ENCODE measurements around the gene AMH. TPM values are rescaled to one million over a fixed set of nuclear protein-coding genes. Genes with fewer than 3 reads are reported as not detected.

The AMH gene
- total RNA-seq, 6 donors from 2014 or later, result 1.1 to 6.3 (median 3.2) TPM

GRCh38 chr19:2223959-2224358, 25.2 kb upstream of the AMH start:
- Histone ChIP-seq H3K27ac (no peak overlapping the region), H3K27me3 (no peaks in the 10 kb centered on the region), H3K36me3 (peaks cover 33 to 100% (median 95%) of the 10 kb centered on the region in 4 donors), H3K9me3 (no peaks in the 10 kb centered on the region), H3K4me1 (no peaks in the 10 kb centered on the region), H3K4me3 (no peak overlapping the region)
- DNase-seq (peak in 1 of 2 donors; percentile 58), ATAC-seq (ENCODE audit: low FRiP score in 2 of 2) (no peak)
- TF ChIP-seq POLR2A (IDR thresholded peaks at IDR 0.05), result no peak
- WGBS, 2 donors, result 88 to 95% methylated on average over 14 of the region's 14 CpGs

- peaks cover 32 to 100% (median 96%) of the 10 kb centered on the region in 4 donors for H3K36me3 ChIP-seq
- 90 to 93% methylated on average over 12 to 13 of the region's 13 CpGs for WGBS, 2 donors
- ATAC-seq (ENCODE audit: low FRiP score in 2 of 2), result no peak
These were observed 24.3 kb upstream of the AMH start for GRCh38 chr19:2224754-2225349.

GRCh38 chr19:2225415-2226050, 23.6 kb upstream of the AMH start:
- peaks cover 34 to 100% (median 96%) of the 10 kb centered on the region in 4 donors for H3K36me3 ChIP-seq
- WGBS, 2 donors, result 95 to 99% methylated on average over 25 to 32 of the region's 32 CpGs

More at GRCh38 chr19:2224754-2225349, 24.3 kb upstream of the AMH start:
- H3K4me1 ChIP-seq, result no peaks in the 10 kb centered on the region
- no peak for DNase-seq
- no peak for TF ChIP-seq CTCF (IDR thresholded peaks at IDR 0.05)
- TF ChIP-seq POLR2AphosphoS5 (IDR thresholded peaks at IDR 0.05), result no peak
- TF ChIP-seq POLR2A (IDR thresholded peaks at IDR 0.05), result no peak
- TF ChIP-seq EP300 (IDR thresholded peaks at IDR 0.05), result no peak
- H3K9me3 ChIP-seq, result no peaks in the 10 kb centered on the region
- no peak overlapping the region for H3K27ac ChIP-seq
- H3K27me3 ChIP-seq, result no peaks in the 10 kb centered on the region
- H3K4me3 ChIP-seq, result no peak overlapping the region

GRCh38 chr19:2226051-2226839, 22.9 kb upstream of the AMH start:
- H3K27ac ChIP-seq, result no peak overlapping the region
- no peak for ATAC-seq (ENCODE audit: low FRiP score in 2 of 2)
- H3K36me3 ChIP-seq, result peaks cover 34 to 100% (median 96%) of the 10 kb centered on the region in 4 donors
- no peak overlapping the region for H3K4me3 ChIP-seq
- WGBS, 2 donors, result 96 to 98% methylated on average over 17 to 48 of the region's 59 CpGs
- H3K4me1 ChIP-seq, result no peaks in the 10 kb centered on the region
- TF ChIP-seq POLR2AphosphoS5 (IDR thresholded peaks at IDR 0.05) (no peak), CTCF (IDR thresholded peaks at IDR 0.05) (no peak), EP300 (IDR thresholded peaks at IDR 0.05) (no peak), POLR2A (IDR thresholded peaks at IDR 0.05) (no peak)
- H3K9me3 ChIP-seq, result no peaks in the 10 kb centered on the region
- no peaks in the 10 kb centered on the region for H3K27me3 ChIP-seq
- peak in 1 of 2 donors; percentile 86 for DNase-seq

More at GRCh38 chr19:2225415-2226050, 23.6 kb upstream of the AMH start:
- Histone ChIP-seq H3K27ac (no peak overlapping the region), H3K4me3 (no peak overlapping the region), H3K27me3 (no peaks in the 10 kb centered on the region), H3K4me1 (no peaks in the 10 kb centered on the region), H3K9me3 (no peaks in the 10 kb centered on the region)
- TF ChIP-seq POLR2A (IDR thresholded peaks at IDR 0.05), result no peak
- TF ChIP-seq POLR2AphosphoS5 (IDR thresholded peaks at IDR 0.05), result no peak
- no peak for TF ChIP-seq EP300 (IDR thresholded peaks at IDR 0.05)
- no peak for TF ChIP-seq CTCF (IDR thresholded peaks at IDR 0.05)
- ATAC-seq (ENCODE audit: low FRiP score in 2 of 2) (no peak), DNase-seq (peak in 1 of 2 donors; percentile 71)

GRCh38 chr19:2226840-2227360, 22.2 kb upstream of the AMH start:
- 96 to 97% methylated on average over 11 to 42 of the region's 53 CpGs for whole genome bisulfite sequencing, 2 donors
- Histone ChIP-seq H3K4me3 (no peak overlapping the region), H3K36me3 (peaks cover 34 to 100% (median 93%) of the 10 kb centered on the region in 4 donors), H3K27ac (no peak overlapping the region), H3K27me3 (no peaks in the 10 kb centered on the region), H3K4me1 (no peaks in the 10 kb centered on the region), H3K9me3 (no peaks in the 10 kb centered on the region)
- DNase-seq (peak in 1 of 2 donors; percentile 84), ATAC-seq (ENCODE audit: low FRiP score in 2 of 2) (no peak)
- TF ChIP-seq EP300 (IDR thresholded peaks at IDR 0.05) (no peak), POLR2A (IDR thresholded peaks at IDR 0.05) (no peak), CTCF (IDR thresholded peaks at IDR 0.05) (no peak), POLR2AphosphoS5 (IDR thresholded peaks at IDR 0.05) (no peak)

Data from upper lobe of left lung (tissue), 6 donors.